SK-N-SH (cell line): ENCODE results near the gene ROPN1B. TPM values are rescaled to one million over a fixed set of nuclear protein-coding genes. Genes with fewer than 3 reads are reported as not detected.

Experiments used
- CTCF ChIA-PET: fragments of 300-600, 350-600 bp; formaldehyde crosslinking; extraction: SDS; loops from one replicate; lab custom pipeline; 2021; lab: Yijun Ruan, JAX
- POLR2A ChIA-PET: fragments of 350-600 bp; sonication (Branson Sonifier 250); formaldehyde crosslinking; extraction: SDS; loops from one replicate; lab custom pipeline; 2020; ENCODE audit warnings: antibody characterized with exemption, inconsistent platforms; lab: Yijun Ruan, JAX
- DNase-seq: peaks from one replicate; pipeline ENCODE4 v3.0.0; 2012
- H2AFZ ChIP-seq: fragments of 200-600 bp; sonication (generic); 2 replicates; pipeline ENCODE4 v1.8.1; 2016; ENCODE audit warnings: antibody characterized with exemption, mild to moderate bottlenecking, low read depth
- H3F3A ChIP-seq: fragments of 200-600 bp; sonication (generic); replicated peaks from 2 replicates; pipeline ENCODE3; 2016; ENCODE audit warnings: antibody characterized with exemption, mild to moderate bottlenecking; ENCODE audit not compliant: insufficient read depth
- H3K27ac ChIP-seq, 2 experiments: fragments of 200-500 bp in 1 of 2; fragments of 200-600 bp in 1 of 2; sonication (Bioruptor generic) in 1 of 2; sonication (generic), shearing (Covaris generic) in 1 of 2; 2 replicates each; pipeline versions ENCODE4 v1.5.1 to v1.6.1; 2014 to 2016; ENCODE audit warnings: low read depth in 2 of 2, inconsistent platforms in 1 of 2, low read length in 1 of 2, mild to moderate bottlenecking in 1 of 2, mixed read lengths in 1 of 2
- H3K27me3 ChIP-seq: fragments of 200-600 bp; sonication (generic), shearing (Covaris generic); 2 replicates; pipeline ENCODE4 v1.6.1; 2016; ENCODE audit warnings: mixed run types; ENCODE audit not compliant: insufficient read depth
- H3K36me3 ChIP-seq, 2 experiments: fragments of 200-500 bp in 1 of 2; fragments of 200-600 bp in 1 of 2; sonication (Bioruptor generic) in 1 of 2; sonication (generic) in 1 of 2; replicated peaks in 1 of 2; 2 replicates each; pipeline versions ENCODE3 to v1.5.1; 2014 to 2016; ENCODE audit warnings: low read length in 1 of 2, mild to moderate bottlenecking in 1 of 2; ENCODE audit not compliant: insufficient read depth in 2 of 2, control insufficient read depth in 1 of 2
- H3K4me1 ChIP-seq, 2 experiments: fragments of 200-500 bp in 1 of 2; fragments of 200-600 bp in 1 of 2; sonication (Bioruptor generic) in 1 of 2; sonication (generic), shearing (Covaris generic) in 1 of 2; 2 replicates each; pipeline versions ENCODE4 v1.5.1 to v1.6.1; 2014 to 2016; ENCODE audit warnings: low read depth in 1 of 2, low read length in 1 of 2, mixed run types in 1 of 2; ENCODE audit not compliant: insufficient read depth in 2 of 2, control insufficient read depth in 1 of 2
- H3K4me2 ChIP-seq: fragments of 200-600 bp; sonication (generic), shearing (Covaris generic); 2 replicates; pipeline ENCODE4 v1.6.1; 2017; ENCODE audit warnings: mixed run types
- H3K4me3 ChIP-seq, 2 experiments: fragments of 200-500 bp in 1 of 2; fragments of 200-600 bp in 1 of 2; sonication (Bioruptor generic) in 1 of 2; sonication (generic), shearing (Covaris generic) in 1 of 2; 2 replicates each; pipeline versions ENCODE4 v1.5.1 to v1.8.1; 2014 to 2016; ENCODE audit warnings: low read depth in 2 of 2, inconsistent platforms in 1 of 2, low read length in 1 of 2, mild to moderate bottlenecking in 1 of 2, mixed read lengths in 1 of 2, moderate library complexity in 1 of 2
- H3K79me2 ChIP-seq: fragments of 200-600 bp; sonication (generic); 2 replicates; pipeline ENCODE4 v1.8.1; 2017; ENCODE audit warnings: mild to moderate bottlenecking; ENCODE audit not compliant: insufficient read depth
- H3K9ac ChIP-seq: fragments of 200-600 bp; sonication (generic); 2 replicates; pipeline ENCODE4 v1.6.1; 2017; ENCODE audit warnings: mixed run types
- H3K9me2 ChIP-seq: fragments of 200-600 bp; sonication (generic); 2 replicates; pipeline ENCODE4 v1.6.1; 2017; ENCODE audit warnings: mixed run types
- H3K9me3 ChIP-seq: fragments of 200-600 bp; sonication (generic); 2 replicates; pipeline ENCODE4 v1.6.1; 2017; ENCODE audit warnings: mixed run types, mild to moderate bottlenecking, moderate library complexity
- H4K20me1 ChIP-seq: fragments of 200-600 bp; sonication (generic); 2 replicates; pipeline ENCODE4 v1.6.1; 2017; ENCODE audit warnings: mild to moderate bottlenecking, mixed run types; ENCODE audit not compliant: insufficient read depth
- CHD2 ChIP-seq: fragments of 150-350 bp; IDR thresholded peaks from 2 replicates; pipeline ENCODE4 v1.6.1; 2018; ENCODE audit warnings: low read length; ENCODE audit not compliant: partially characterized antibody
- EP300 ChIP-seq, 2 experiments: IDR thresholded peaks; 2 replicates each; pipeline versions ENCODE4 v1.4.0 to v1.6.1; 2012; ENCODE audit warnings: borderline replicate concordance in 1 of 2, low read depth in 1 of 2, low read length in 1 of 2
- EZH2phosphoT487 ChIP-seq: fragments of 200-600 bp; sonication (generic); IDR thresholded peaks from 2 replicates; pipeline ENCODE4 v1.6.1; 2017; ENCODE audit warnings: low read depth, mixed run types, mild to moderate bottlenecking, antibody characterized with exemption, moderate library complexity, borderline replicate concordance
- FOXM1 ChIP-seq: IDR thresholded peaks from 2 replicates; pipeline ENCODE4 v1.4.0; 2012; ENCODE audit warnings: low read depth, mild to moderate bottlenecking
- GABPA ChIP-seq: IDR thresholded peaks from 2 replicates; pipeline ENCODE4 v1.4.0; 2012; ENCODE audit warnings: low read depth, mild to moderate bottlenecking
- GATA2 ChIP-seq: sonication (generic); formaldehyde crosslinking; IDR thresholded peaks from 2 replicates; pipeline ENCODE4 v1.5.0; 2020; ENCODE audit warnings: mild to moderate bottlenecking, missing genetic modification reagents
- JUND ChIP-seq: IDR thresholded peaks from 2 replicates; pipeline ENCODE4 v1.4.0; 2012
- MEF2A ChIP-seq: IDR thresholded peaks from 2 replicates; pipeline ENCODE4 v1.4.0; 2012; ENCODE audit warnings: low read depth, borderline replicate concordance
- RAD21 ChIP-seq: IDR thresholded peaks from 2 replicates; pipeline ENCODE4 v1.6.1; 2012; ENCODE audit warnings: mild to moderate bottlenecking, low read length
- RCOR1 ChIP-seq: fragments of 150-350 bp; IDR thresholded peaks from 2 replicates; pipeline ENCODE4 v1.6.1; 2017; ENCODE audit warnings: antibody characterized with exemption, low read length
- RFX5 ChIP-seq: IDR thresholded peaks from 2 replicates; pipeline ENCODE4 v1.6.1; 2012; ENCODE audit warnings: mild to moderate bottlenecking, improper control_type of control experiment, low read length
- RXRA ChIP-seq: IDR thresholded peaks from 2 replicates; pipeline ENCODE4 v1.4.0; 2012; ENCODE audit warnings: low read depth, mild to moderate bottlenecking, borderline replicate concordance
- TCF12 ChIP-seq: IDR thresholded peaks from 2 replicates; pipeline ENCODE4 v1.4.0; 2012
- WGBS: methylation state at CpG from one replicate; pipeline ENCODE4 v1.1.6; 2017; ENCODE audit warnings: low lambda C conversion rate; 5-methylcytosine and 5-hydroxymethylcytosine counted together
- polyA plus RNA-seq, 3 experiments: library from polyadenylated mRNA; depleted of rRNA; stranded (reverse); fragments of >200 nt; gene quantifications; 2 replicates each; pipeline ENCODE4 v1.2.3, GENCODE V29; 2012
- TF ChIP-seq, protein P1 (sequence below): fragments of 150-350 bp; IDR thresholded peaks from 2 replicates; pipeline ENCODE4 v1.6.1; 2016; ENCODE audit warnings: mild to moderate bottlenecking, low read depth, low read length
- TF ChIP-seq, protein P2 (sequence below): fragments of 150-350 bp; IDR thresholded peaks from 2 replicates; pipeline ENCODE4 v1.6.1; 2017; ENCODE audit warnings: antibody characterized with exemption, low read length, low read depth, borderline replicate concordance
- TF ChIP-seq, protein P3 (sequence below): IDR thresholded peaks from 2 replicates; pipeline ENCODE4; 2012
- TF ChIP-seq, protein P4 (sequence below): IDR thresholded peaks from 2 replicates; pipeline ENCODE4 v1.4.0; 2012; ENCODE audit warnings: low read depth, borderline replicate concordance
- TF ChIP-seq, protein P5 (sequence below): IDR thresholded peaks from 2 replicates; pipeline ENCODE4 v1.4.0; 2012; ENCODE audit warnings: low read depth
- TF ChIP-seq, protein P6 (sequence below): IDR thresholded peaks from 2 replicates; pipeline ENCODE4 v1.6.1; 2012; ENCODE audit warnings: mild to moderate bottlenecking, low read depth, low read length, moderate library complexity
- TF ChIP-seq, protein P7 (sequence below): fragments of 200-600 bp; sonication (generic); IDR thresholded peaks from 2 replicates; pipeline ENCODE4 v1.6.1; 2017; ENCODE audit warnings: antibody characterized with exemption, mild to moderate bottlenecking, moderate library complexity

ROPN1B gene
- polyA plus RNA-seq, 1 of the 3 experiments (the other 2 are of a cell fraction) = not detected

DNA sequence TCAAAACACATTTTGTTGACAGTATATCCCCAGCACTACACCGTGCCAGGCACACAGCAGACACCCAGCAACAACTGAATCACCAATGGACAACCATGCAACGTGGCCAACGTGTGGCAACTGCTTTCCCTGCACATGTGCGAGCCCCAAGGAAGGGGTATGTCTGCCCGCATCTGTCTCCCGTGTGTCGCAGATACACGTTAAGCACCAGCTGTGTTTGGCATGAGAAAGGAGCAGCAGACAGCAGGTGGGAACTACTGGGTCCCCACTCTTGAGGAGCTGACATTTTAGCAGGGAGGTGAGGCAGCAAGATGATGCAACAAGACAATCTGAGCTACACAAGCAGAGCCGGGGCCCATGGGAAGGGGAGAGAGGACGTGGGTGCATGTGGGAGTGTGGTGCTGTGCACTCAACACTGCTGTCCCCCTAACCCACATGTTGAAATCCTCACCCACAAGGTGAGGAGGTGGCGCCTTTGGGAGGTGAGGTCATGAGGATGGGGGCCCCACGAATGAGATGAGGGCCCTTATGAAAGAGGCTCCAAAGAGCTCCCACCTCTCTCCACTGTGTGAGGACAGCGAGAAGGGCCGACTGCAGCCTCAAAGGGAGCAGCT lies 56.2 kb downstream of the ROPN1B start:
- Histone ChIP-seq H3F3A (no peaks in the 10 kb centered on the region), H3K4me2 (no peak overlapping the region), H3K9me3 (no peaks in the 10 kb centered on the region), H3K27me3 (no peaks in the 10 kb centered on the region), H3K4me3 (no peak overlapping the region), H3K36me3 (peaks cover 3% of the 10 kb centered on the region in 2 experiments), H3K9me2 (no peaks in the 10 kb centered on the region), H2AFZ (no peak overlapping the region), H4K20me1 (no peaks in the 10 kb centered on the region), H3K79me2 (no peaks in the 10 kb centered on the region), H3K4me1 (peaks cover 0 to 5% of the 10 kb centered on the region in 2 experiments; a peak in 1 of 4 replicates), H3K27ac (no peak overlapping the region), H3K9ac (no peak overlapping the region)
- CTCF ChIA-PET = no interaction called here
- POLR2A ChIA-PET = no interaction called here
- 86% methylated on average over 13 of the region's 14 CpGs for WGBS
- TF ChIP-seq, protein P1, sequence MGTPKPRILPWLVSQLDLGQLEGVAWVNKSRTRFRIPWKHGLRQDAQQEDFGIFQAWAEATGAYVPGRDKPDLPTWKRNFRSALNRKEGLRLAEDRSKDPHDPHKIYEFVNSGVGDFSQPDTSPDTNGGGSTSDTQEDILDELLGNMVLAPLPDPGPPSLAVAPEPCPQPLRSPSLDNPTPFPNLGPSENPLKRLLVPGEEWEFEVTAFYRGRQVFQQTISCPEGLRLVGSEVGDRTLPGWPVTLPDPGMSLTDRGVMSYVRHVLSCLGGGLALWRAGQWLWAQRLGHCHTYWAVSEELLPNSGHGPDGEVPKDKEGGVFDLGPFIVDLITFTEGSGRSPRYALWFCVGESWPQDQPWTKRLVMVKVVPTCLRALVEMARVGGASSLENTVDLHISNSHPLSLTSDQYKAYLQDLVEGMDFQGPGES = no peak
- TF ChIP-seq EZH2phosphoT487 (no peak), GABPA (no peak), RCOR1 (no peak), GATA2 (CRISPR knock-in tag) (no peak), EP300 (IDR thresholded peaks at IDR 0.05; ENCODE audit: borderline replicate concordance in 1 of 2, low read depth in 1 of 2, low read length in 1 of 2) (no peak), CHD2 (no peak), RAD21 (no peak), RFX5 (no peak), MEF2A (no peak), RXRA (no peak), FOXM1 (no peak), JUND (no peak), TCF12 (no peak)
- TF ChIP-seq, protein P2, sequence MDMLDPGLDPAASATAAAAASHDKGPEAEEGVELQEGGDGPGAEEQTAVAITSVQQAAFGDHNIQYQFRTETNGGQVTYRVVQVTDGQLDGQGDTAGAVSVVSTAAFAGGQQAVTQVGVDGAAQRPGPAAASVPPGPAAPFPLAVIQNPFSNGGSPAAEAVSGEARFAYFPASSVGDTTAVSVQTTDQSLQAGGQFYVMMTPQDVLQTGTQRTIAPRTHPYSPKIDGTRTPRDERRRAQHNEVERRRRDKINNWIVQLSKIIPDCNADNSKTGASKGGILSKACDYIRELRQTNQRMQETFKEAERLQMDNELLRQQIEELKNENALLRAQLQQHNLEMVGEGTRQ = no peak
- TF ChIP-seq, protein P3, sequence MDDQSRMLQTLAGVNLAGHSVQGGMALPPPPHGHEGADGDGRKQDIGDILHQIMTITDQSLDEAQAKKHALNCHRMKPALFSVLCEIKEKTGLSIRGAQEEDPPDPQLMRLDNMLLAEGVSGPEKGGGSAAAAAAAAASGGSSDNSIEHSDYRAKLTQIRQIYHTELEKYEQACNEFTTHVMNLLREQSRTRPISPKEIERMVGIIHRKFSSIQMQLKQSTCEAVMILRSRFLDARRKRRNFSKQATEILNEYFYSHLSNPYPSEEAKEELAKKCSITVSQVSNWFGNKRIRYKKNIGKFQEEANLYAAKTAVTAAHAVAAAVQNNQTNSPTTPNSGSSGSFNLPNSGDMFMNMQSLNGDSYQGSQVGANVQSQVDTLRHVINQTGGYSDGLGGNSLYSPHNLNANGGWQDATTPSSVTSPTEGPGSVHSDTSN = no peak
- TF ChIP-seq, protein P4, sequence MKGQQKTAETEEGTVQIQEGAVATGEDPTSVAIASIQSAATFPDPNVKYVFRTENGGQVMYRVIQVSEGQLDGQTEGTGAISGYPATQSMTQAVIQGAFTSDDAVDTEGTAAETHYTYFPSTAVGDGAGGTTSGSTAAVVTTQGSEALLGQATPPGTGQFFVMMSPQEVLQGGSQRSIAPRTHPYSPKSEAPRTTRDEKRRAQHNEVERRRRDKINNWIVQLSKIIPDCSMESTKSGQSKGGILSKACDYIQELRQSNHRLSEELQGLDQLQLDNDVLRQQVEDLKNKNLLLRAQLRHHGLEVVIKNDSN = no peak
- TF ChIP-seq, protein P5, sequence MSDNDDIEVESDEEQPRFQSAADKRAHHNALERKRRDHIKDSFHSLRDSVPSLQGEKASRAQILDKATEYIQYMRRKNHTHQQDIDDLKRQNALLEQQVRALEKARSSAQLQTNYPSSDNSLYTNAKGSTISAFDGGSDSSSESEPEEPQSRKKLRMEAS = no peak
- TF ChIP-seq, protein P6, sequence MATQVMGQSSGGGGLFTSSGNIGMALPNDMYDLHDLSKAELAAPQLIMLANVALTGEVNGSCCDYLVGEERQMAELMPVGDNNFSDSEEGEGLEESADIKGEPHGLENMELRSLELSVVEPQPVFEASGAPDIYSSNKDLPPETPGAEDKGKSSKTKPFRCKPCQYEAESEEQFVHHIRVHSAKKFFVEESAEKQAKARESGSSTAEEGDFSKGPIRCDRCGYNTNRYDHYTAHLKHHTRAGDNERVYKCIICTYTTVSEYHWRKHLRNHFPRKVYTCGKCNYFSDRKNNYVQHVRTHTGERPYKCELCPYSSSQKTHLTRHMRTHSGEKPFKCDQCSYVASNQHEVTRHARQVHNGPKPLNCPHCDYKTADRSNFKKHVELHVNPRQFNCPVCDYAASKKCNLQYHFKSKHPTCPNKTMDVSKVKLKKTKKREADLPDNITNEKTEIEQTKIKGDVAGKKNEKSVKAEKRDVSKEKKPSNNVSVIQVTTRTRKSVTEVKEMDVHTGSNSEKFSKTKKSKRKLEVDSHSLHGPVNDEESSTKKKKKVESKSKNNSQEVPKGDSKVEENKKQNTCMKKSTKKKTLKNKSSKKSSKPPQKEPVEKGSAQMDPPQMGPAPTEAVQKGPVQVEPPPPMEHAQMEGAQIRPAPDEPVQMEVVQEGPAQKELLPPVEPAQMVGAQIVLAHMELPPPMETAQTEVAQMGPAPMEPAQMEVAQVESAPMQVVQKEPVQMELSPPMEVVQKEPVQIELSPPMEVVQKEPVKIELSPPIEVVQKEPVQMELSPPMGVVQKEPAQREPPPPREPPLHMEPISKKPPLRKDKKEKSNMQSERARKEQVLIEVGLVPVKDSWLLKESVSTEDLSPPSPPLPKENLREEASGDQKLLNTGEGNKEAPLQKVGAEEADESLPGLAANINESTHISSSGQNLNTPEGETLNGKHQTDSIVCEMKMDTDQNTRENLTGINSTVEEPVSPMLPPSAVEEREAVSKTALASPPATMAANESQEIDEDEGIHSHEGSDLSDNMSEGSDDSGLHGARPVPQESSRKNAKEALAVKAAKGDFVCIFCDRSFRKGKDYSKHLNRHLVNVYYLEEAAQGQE = no peak
- TF ChIP-seq, protein P7, sequence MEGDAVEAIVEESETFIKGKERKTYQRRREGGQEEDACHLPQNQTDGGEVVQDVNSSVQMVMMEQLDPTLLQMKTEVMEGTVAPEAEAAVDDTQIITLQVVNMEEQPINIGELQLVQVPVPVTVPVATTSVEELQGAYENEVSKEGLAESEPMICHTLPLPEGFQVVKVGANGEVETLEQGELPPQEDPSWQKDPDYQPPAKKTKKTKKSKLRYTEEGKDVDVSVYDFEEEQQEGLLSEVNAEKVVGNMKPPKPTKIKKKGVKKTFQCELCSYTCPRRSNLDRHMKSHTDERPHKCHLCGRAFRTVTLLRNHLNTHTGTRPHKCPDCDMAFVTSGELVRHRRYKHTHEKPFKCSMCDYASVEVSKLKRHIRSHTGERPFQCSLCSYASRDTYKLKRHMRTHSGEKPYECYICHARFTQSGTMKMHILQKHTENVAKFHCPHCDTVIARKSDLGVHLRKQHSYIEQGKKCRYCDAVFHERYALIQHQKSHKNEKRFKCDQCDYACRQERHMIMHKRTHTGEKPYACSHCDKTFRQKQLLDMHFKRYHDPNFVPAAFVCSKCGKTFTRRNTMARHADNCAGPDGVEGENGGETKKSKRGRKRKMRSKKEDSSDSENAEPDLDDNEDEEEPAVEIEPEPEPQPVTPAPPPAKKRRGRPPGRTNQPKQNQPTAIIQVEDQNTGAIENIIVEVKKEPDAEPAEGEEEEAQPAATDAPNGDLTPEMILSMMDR = no peak
- no peak for DNase-seq
